Keratinocyte (primary cell): ENCODE results near the gene LRRC8C.

Experiments used
- EZH2 ChIP-seq: IDR thresholded peaks from one replicate; pipeline ENCODE4 v1.6.1; 2012; ENCODE audit warnings: inconsistent platforms, mild to moderate bottlenecking, low read length, moderate library complexity
- TF ChIP-seq, protein P1 (sequence below), 3 experiments: IDR thresholded peaks in 1 of 3; conservative IDR thresholded peaks in 1 of 3; optimal IDR thresholded peaks in 1 of 3; 2 replicates in 2 of 3; 3 replicates in 1 of 3; pipeline versions ENCODE3 to v1.5.1; 2011; ENCODE audit warnings: low read length in 3 of 3, mild to moderate bottlenecking in 3 of 3, moderate library complexity in 2 of 3, control low read depth in 1 of 3, inconsistent platforms in 1 of 3; ENCODE audit not compliant: insufficient read depth in 2 of 3; ENCODE audit errors: extremely low read depth in 1 of 3

DNA sequence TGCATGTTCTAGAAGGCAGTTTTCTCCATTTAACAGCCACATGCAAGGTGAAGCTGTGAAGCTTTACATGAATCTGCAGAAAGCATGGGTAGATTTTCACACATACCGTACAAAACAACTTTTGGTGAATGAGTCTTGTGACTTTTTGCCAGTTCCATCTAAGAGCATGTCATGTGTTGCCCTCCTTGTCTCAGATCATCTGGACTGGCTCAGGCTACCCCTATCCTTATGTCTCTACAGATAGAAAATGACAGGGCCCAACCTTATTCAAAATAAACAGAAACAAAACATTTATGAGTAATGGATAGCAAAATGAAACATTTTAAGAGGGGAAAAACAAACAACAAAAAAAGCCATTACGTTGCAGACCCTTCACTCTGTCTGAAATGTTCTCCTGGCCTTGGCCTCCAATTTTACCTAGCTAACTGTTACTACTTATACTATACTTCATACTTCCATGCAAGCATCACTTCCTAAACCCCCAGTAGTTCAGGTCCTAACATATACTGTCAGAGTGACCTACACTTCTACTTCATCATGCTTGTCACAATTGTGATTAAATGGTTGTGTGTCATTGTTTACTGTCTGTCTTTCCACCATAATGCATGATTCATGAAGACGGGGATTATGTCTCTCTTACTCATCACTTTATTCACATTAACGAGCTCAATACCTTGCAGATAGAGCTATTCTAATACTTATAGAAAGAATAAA lies 39.0 kb downstream of the LRRC8C start:
- TF ChIP-seq, protein P1, sequence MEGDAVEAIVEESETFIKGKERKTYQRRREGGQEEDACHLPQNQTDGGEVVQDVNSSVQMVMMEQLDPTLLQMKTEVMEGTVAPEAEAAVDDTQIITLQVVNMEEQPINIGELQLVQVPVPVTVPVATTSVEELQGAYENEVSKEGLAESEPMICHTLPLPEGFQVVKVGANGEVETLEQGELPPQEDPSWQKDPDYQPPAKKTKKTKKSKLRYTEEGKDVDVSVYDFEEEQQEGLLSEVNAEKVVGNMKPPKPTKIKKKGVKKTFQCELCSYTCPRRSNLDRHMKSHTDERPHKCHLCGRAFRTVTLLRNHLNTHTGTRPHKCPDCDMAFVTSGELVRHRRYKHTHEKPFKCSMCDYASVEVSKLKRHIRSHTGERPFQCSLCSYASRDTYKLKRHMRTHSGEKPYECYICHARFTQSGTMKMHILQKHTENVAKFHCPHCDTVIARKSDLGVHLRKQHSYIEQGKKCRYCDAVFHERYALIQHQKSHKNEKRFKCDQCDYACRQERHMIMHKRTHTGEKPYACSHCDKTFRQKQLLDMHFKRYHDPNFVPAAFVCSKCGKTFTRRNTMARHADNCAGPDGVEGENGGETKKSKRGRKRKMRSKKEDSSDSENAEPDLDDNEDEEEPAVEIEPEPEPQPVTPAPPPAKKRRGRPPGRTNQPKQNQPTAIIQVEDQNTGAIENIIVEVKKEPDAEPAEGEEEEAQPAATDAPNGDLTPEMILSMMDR (optimal IDR thresholded peaks at IDR 0.05 in 1 of 3, IDR thresholded peaks at IDR 0.05 in 1 of 3, conservative IDR thresholded peaks at IDR 0.05 in 1 of 3; ENCODE audit: extremely low read depth in 1 of 3, insufficient read depth in 2 of 3, low read length in 3 of 3), result no peak
- TF ChIP-seq EZH2, result no peak
